ENCODE measurements around the gene LRIG1.

The LRIG1 gene

DNA sequence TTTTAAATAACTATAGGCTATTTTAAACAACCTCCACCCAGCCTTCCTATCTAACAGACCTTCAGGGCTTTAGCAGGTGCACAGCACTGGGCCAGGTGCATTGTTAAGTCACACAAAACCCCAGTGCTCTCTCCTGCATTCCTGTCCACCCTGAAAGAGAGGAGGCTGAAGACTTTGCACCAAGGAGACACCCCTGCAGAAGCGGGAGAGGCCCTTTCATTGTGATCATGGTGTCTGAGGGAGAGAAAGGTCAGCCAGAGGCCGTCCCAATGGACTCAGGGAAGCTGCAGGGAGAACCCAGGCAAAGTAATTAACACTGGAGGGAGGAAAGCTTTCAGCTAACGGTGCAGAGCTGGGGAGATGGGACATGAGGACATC lies 5.2 kb downstream of the LRIG1 start:
- Histone ChIP-seq H3K9me3 (ENCODE audit: control insufficient read depth, low read length) (no peaks in the 10 kb centered on the region), H3K4me3 (ENCODE audit: extremely low read depth, insufficient read depth, low read length, poor library complexity, severe bottlenecking) (no peak overlapping the region), H3K36me3 (ENCODE audit: control insufficient read depth, insufficient read depth, low read length) (no peaks in the 10 kb centered on the region), H3K4me1 (ENCODE audit: control insufficient read depth, insufficient read depth, low read length, poor library complexity, severe bottlenecking) (peaks cover 44% of the 10 kb centered on the region), H3K27ac (ENCODE audit: low read depth, low read length, severe bottlenecking) (peak overlapping the region; percentile 13)
- WGBS, 2 experiments (ENCODE audit: insufficient coverage in 2 of 2): 11 to 27% methylated on average over 1 to 2 of the region's 3 CpGs

DNA sequence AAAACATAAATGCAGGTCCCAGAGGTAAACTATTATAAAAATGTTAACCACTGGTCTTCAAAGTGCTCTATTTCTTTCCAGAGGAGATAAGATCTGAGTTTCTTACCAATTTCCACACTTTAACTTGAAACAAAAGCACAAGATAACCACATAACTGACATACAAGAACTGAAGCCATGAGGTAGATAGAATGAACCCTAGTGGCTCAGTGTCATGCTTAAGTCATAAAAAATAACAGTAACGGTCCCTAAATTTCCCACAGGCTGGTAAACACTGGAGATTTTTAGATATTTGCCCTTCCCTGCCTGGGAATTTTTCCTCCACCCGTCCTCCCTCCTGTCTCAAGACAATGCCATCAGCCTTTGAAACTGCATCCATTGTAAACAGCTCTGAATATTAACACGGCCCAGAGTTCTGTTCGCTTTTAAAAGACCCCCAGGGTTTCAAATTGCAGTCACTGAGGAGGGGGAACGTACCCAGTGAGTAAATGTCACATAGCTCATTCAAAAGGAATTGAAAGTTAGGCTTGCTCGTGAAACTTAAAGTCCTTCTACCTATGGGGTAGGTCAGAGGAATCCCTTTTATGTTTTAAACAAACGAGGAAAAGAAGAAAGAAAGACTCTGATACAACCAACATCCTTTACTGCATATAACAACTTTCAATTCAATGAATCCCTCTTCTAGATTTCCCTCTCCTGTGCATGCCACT lies 5.7 kb downstream of the LRIG1 start:
- H3K4me3 ChIP-seq (ENCODE audit: extremely low read depth, insufficient read depth, low read length, poor library complexity, severe bottlenecking): no peak overlapping the region

DNA sequence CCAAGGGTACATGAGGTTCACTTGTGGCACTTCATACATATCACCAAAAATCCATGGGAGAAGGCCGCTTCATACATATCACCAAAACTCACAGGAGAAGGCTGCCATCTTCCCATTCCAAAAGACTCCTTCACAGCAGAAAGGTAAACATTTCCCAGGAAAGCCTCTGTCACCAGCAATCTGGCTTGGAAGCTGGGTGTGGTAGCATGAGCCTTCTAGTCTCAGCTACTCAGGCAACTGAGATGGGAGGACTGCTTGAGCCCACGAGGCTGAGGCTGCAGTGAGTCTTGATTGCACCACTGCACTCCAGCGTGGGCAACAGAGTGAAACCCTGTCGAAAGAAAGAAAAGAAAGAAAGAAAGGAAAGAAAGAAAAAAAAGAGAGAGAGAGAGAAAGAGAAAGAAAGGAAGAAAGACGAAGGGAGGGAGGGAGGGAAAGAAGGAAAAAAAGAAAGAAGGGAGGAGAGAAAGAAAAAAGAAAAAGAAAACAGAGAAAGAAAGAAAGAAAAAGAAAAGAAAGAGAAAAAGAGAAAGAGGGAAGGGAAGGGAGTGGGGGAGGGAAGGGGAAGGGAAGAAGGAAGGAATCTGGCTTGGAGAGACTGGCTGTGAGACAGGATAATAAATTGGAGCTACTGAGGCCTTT lies 7.2 kb downstream of the LRIG1 start:
- H3K36me3 ChIP-seq (ENCODE audit: control insufficient read depth, insufficient read depth, low read length): no peaks in the 10 kb centered on the region
- no peak overlapping the region for H3K27ac ChIP-seq (ENCODE audit: low read depth, low read length, severe bottlenecking)
- no peaks in the 10 kb centered on the region for H3K9me3 ChIP-seq (ENCODE audit: control insufficient read depth, low read length)
- WGBS, 2 experiments (ENCODE audit: insufficient coverage in 2 of 2): 68 to 69% methylated on average over 3 to 4 of the region's 5 CpGs
- peaks cover 51% of the 10 kb centered on the region for H3K4me1 ChIP-seq (ENCODE audit: control insufficient read depth, insufficient read depth, low read length, poor library complexity, severe bottlenecking)
- no peak overlapping the region for H3K4me3 ChIP-seq (ENCODE audit: extremely low read depth, insufficient read depth, low read length, poor library complexity, severe bottlenecking)

More for the DNA sequence above, 5.7 kb downstream of the LRIG1 start:
- peaks cover 49% of the 10 kb centered on the region for H3K4me1 ChIP-seq (ENCODE audit: control insufficient read depth, insufficient read depth, low read length, poor library complexity, severe bottlenecking)
- H3K9me3 ChIP-seq (ENCODE audit: control insufficient read depth, low read length): no peaks in the 10 kb centered on the region
- WGBS, 2 experiments (ENCODE audit: insufficient coverage in 2 of 2): 23 to 41% methylated on average over 2 to 4 of the region's 7 CpGs
- H3K27ac ChIP-seq (ENCODE audit: low read depth, low read length, severe bottlenecking): peak overlapping the region; percentile 30
- no peaks in the 10 kb centered on the region for H3K36me3 ChIP-seq (ENCODE audit: control insufficient read depth, insufficient read depth, low read length)

DNA sequence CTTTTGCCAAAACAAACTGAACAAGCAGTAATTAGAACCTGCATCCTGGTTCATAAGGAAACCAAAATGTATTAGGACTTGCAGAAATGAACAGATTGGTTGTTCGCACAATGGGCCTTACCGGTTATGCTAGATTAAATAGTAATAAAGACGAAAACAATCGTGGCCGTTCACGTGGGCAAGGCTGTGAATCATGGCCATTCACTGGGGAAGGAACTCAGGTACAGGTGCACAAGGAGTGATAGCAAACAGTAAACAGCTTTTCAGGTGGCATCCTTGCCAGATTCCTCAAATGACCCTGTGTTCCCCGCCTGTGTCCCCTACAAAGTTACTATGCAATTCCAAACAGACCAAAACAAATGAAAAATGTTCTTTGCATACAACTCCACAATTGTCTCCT lies 8.2 kb downstream of the LRIG1 start:
- no peak overlapping the region for H3K4me3 ChIP-seq (ENCODE audit: extremely low read depth, insufficient read depth, low read length, poor library complexity, severe bottlenecking)
- no peak overlapping the region for H3K27ac ChIP-seq (ENCODE audit: low read depth, low read length, severe bottlenecking)
- H3K4me1 ChIP-seq (ENCODE audit: control insufficient read depth, insufficient read depth, low read length, poor library complexity, severe bottlenecking): peaks cover 51% of the 10 kb centered on the region
- no peaks in the 10 kb centered on the region for H3K36me3 ChIP-seq (ENCODE audit: control insufficient read depth, insufficient read depth, low read length)
- H3K9me3 ChIP-seq (ENCODE audit: control insufficient read depth, low read length): no peaks in the 10 kb centered on the region
- WGBS, 2 experiments (ENCODE audit: insufficient coverage in 2 of 2): 68 to 72% methylated on average over 7 of the region's 7 CpGs

DNA sequence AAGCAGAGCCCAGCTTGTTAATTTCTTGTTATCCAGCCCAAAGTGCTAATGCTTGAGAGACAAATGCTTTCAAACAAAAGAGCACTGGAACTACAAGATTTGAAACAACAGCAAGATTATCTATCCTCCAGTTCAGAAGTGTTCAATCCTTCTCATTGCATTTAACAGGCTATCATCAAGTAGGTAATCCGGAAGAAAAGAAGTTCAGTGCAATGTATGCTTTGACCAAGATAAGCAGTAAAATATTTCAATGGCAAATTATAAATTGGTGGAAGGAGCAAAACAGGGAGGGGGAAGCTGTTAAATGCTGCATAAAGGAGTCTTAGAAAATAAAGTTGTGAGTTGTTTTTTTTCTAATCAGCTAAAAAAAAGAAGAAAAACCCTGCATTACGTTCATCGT lies 8.8 kb downstream of the LRIG1 start:
- no peak overlapping the region for H3K4me3 ChIP-seq (ENCODE audit: extremely low read depth, insufficient read depth, low read length, poor library complexity, severe bottlenecking)
- 67% methylated on average over 1 of the region's 3 CpGs; no CpG with 5 or more reads in 1 of the 2 experiments for WGBS, 2 experiments (ENCODE audit: insufficient coverage in 2 of 2)

DNA sequence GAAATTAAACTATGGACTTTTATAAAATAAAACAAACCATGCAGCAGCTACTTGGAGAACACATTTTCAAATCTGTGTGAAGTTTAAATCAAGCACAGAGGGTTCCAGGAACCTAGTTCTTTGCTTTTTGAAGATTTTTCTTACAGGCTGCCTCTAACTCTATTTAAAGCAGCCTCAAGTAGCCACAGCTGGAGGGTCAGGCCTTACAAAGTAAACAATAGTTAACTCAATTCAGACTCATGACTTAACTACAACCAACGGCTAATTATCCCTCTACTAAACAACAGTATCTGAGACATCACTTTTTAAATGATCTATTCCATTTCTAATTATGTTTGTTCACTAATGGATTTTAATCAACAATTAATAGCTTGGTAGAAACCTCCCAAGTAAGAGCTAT lies 9.8 kb downstream of the LRIG1 start:
- peak overlapping the region; percentile 17 for H3K27ac ChIP-seq (ENCODE audit: low read depth, low read length, severe bottlenecking)
- no CpG with 5 or more reads among the region's 1 CpG for WGBS, 2 experiments (ENCODE audit: insufficient coverage in 2 of 2)
- no peak overlapping the region for H3K4me3 ChIP-seq (ENCODE audit: extremely low read depth, insufficient read depth, low read length, poor library complexity, severe bottlenecking)

More for the DNA sequence above, 8.8 kb downstream of the LRIG1 start:
- H3K36me3 ChIP-seq (ENCODE audit: control insufficient read depth, insufficient read depth, low read length): no peaks in the 10 kb centered on the region
- H3K27ac ChIP-seq (ENCODE audit: low read depth, low read length, severe bottlenecking): no peak overlapping the region
- no peaks in the 10 kb centered on the region for H3K9me3 ChIP-seq (ENCODE audit: control insufficient read depth, low read length)
- peaks cover 57% of the 10 kb centered on the region for H3K4me1 ChIP-seq (ENCODE audit: control insufficient read depth, insufficient read depth, low read length, poor library complexity, severe bottlenecking)

DNA sequence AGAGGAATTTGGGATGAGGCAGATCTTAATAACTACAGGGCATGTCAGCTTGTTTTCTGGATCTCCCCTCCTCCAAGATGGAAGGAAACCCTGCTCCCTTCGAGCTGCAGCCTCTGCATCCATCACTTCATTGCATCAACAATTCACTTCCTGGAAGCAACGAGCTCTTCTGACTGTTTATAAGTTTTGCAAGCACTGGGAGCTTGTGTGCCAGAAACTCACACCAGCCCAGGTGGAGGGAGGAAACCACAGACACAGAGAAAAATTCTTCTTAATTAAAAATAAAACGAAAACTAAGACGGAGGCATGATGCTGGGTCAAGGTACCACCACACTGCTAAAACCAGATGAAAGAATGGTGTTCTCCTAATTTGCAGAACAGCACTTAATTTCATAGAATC lies 10.6 kb downstream of the LRIG1 start:
- 38 to 79% methylated on average over 2 to 3 of the region's 4 CpGs for WGBS, 2 experiments (ENCODE audit: insufficient coverage in 2 of 2)
- Histone ChIP-seq H3K27ac (ENCODE audit: low read depth, low read length, severe bottlenecking) (no peak overlapping the region), H3K4me1 (ENCODE audit: control insufficient read depth, insufficient read depth, low read length, poor library complexity, severe bottlenecking) (peaks cover 64% of the 10 kb centered on the region), H3K36me3 (ENCODE audit: control insufficient read depth, insufficient read depth, low read length) (no peaks in the 10 kb centered on the region), H3K4me3 (ENCODE audit: extremely low read depth, insufficient read depth, low read length, poor library complexity, severe bottlenecking) (no peak overlapping the region), H3K9me3 (ENCODE audit: control insufficient read depth, low read length) (no peaks in the 10 kb centered on the region)

More for the DNA sequence above, 9.8 kb downstream of the LRIG1 start:
- H3K9me3 ChIP-seq (ENCODE audit: control insufficient read depth, low read length): no peaks in the 10 kb centered on the region
- peaks cover 67% of the 10 kb centered on the region for H3K4me1 ChIP-seq (ENCODE audit: control insufficient read depth, insufficient read depth, low read length, poor library complexity, severe bottlenecking)
- H3K36me3 ChIP-seq (ENCODE audit: control insufficient read depth, insufficient read depth, low read length): no peaks in the 10 kb centered on the region

DNA sequence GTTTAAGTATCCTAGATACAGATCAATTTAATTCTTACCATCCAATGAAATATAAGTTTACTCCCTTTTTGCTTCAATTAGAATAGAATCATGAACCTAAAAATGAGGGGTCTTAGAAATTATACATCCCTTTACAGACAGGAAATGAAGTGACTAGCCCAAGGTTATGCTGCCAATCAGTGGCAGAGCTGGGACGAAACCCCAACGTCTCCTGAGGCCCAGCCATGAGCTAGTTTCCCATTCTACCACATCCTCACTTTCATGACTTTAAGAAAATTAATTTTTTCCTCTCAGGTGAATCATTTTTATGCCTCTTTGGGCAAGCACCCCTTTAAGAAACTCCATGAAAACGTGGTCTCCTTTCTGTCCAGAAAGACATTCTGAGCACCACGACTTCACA lies 11.2 kb downstream of the LRIG1 start:
- no peaks in the 10 kb centered on the region for H3K9me3 ChIP-seq (ENCODE audit: control insufficient read depth, low read length)
- WGBS, 2 experiments (ENCODE audit: insufficient coverage in 2 of 2): 94 to 95% methylated on average over 2 to 3 of the region's 4 CpGs

DNA sequence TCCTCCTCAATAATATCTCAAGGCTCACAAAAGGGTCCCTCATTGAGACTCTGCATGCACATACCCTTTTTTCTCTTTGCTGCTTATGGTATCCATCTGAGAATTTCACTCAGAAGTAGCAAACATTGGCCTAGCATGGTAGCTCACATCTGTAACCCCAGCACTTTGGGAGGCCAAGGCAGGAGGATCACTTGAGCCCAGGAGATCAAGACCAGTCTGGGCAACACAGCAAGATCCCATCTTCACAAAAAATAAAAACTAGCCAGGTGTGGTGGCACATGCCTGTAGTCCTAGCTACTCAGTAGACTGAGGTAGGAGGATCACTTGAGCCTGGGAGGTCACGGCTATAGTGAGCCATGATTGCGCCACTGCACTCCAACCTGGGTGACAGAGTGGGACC lies 11.7 kb downstream of the LRIG1 start:
- Histone ChIP-seq H3K36me3 (ENCODE audit: control insufficient read depth, insufficient read depth, low read length) (no peaks in the 10 kb centered on the region), H3K9me3 (ENCODE audit: control insufficient read depth, low read length) (no peaks in the 10 kb centered on the region), H3K4me3 (ENCODE audit: extremely low read depth, insufficient read depth, low read length, poor library complexity, severe bottlenecking) (no peak overlapping the region), H3K27ac (ENCODE audit: low read depth, low read length, severe bottlenecking) (no peak overlapping the region), H3K4me1 (ENCODE audit: control insufficient read depth, insufficient read depth, low read length, poor library complexity, severe bottlenecking) (peaks cover 63% of the 10 kb centered on the region)
- no CpG with 5 or more reads among the region's 2 CpGs for WGBS, 2 experiments (ENCODE audit: insufficient coverage in 2 of 2)

More for the DNA sequence above, 11.2 kb downstream of the LRIG1 start:
- Histone ChIP-seq H3K4me1 (ENCODE audit: control insufficient read depth, insufficient read depth, low read length, poor library complexity, severe bottlenecking) (peaks cover 63% of the 10 kb centered on the region), H3K4me3 (ENCODE audit: extremely low read depth, insufficient read depth, low read length, poor library complexity, severe bottlenecking) (no peak overlapping the region), H3K27ac (ENCODE audit: low read depth, low read length, severe bottlenecking) (no peak overlapping the region), H3K36me3 (ENCODE audit: control insufficient read depth, insufficient read depth, low read length) (no peaks in the 10 kb centered on the region)

DNA sequence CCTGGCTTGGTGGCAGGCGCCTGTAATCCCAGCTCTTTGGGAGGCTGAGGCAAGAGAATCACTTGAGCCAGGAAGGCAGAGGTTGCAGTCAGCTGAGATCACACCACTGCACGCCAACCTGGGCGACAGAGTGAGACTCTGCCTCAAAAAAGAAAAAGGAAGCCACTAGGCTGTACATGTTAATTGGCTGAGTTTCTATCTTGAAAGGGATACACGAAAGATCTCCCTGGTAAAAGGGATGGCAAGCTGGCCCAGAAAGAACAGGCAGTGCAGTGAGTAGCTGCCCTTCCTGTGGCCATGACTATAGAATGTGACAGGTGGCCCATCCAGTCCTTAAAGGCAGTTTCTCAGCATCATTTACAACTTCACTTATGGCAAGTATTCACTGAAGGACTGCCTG lies 12.3 kb downstream of the LRIG1 start:
- no peak overlapping the region for H3K27ac ChIP-seq (ENCODE audit: low read depth, low read length, severe bottlenecking)
- peaks cover 63% of the 10 kb centered on the region for H3K4me1 ChIP-seq (ENCODE audit: control insufficient read depth, insufficient read depth, low read length, poor library complexity, severe bottlenecking)
- no peak overlapping the region for H3K4me3 ChIP-seq (ENCODE audit: extremely low read depth, insufficient read depth, low read length, poor library complexity, severe bottlenecking)
- WGBS, 2 experiments (ENCODE audit: insufficient coverage in 2 of 2): 90% methylated on average over 3 to 4 of the region's 4 CpGs
- H3K9me3 ChIP-seq (ENCODE audit: control insufficient read depth, low read length): no peaks in the 10 kb centered on the region
- no peaks in the 10 kb centered on the region for H3K36me3 ChIP-seq (ENCODE audit: control insufficient read depth, insufficient read depth, low read length)

DNA sequence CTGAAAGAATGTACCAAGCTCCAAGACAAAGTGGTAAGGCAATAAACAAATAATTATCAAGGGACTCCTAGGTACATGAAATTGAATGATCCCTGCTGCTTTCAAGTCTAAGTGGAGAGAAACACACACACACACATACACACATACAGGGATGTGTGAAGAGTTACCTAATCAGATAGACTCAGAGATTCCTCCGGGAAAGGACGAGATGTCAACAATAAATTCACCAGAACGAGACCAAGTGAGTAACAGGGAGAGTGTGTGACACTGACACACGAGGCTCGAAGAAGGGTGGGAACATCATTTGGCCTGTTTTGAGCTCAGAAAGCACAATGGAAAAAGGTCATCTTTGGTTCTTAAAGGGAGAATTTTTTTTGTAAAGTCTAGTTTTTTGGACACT lies 13.4 kb downstream of the LRIG1 start:
- H3K36me3 ChIP-seq (ENCODE audit: control insufficient read depth, insufficient read depth, low read length): no peaks in the 10 kb centered on the region
- no peaks in the 10 kb centered on the region for H3K9me3 ChIP-seq (ENCODE audit: control insufficient read depth, low read length)
- peaks cover 62% of the 10 kb centered on the region for H3K4me1 ChIP-seq (ENCODE audit: control insufficient read depth, insufficient read depth, low read length, poor library complexity, severe bottlenecking)
- H3K4me3 ChIP-seq (ENCODE audit: extremely low read depth, insufficient read depth, low read length, poor library complexity, severe bottlenecking): no peak overlapping the region
- WGBS, 2 experiments (ENCODE audit: insufficient coverage in 2 of 2): 73 to 77% methylated on average over 5 of the region's 5 CpGs
- peak overlapping the region; percentile 54 for H3K27ac ChIP-seq (ENCODE audit: low read depth, low read length, severe bottlenecking)

All from mesodermal cell (in vitro differentiated cells).